HEK293 (cell line): ENCODE measurements around the gene SORT1.

Experiments used
- CTCF ChIA-PET: fragments of 350-600 bp; formaldehyde crosslinking; extraction: SDS; loops from one replicate; lab custom pipeline; 2021; ENCODE audit warnings: antibody characterized with exemption; lab: Yijun Ruan, JAX
- POLR2A ChIA-PET: fragments of 300-600 bp; formaldehyde crosslinking; extraction: SDS; loops from one replicate; lab custom pipeline; 2020; ENCODE audit warnings: antibody characterized with exemption, inconsistent platforms; lab: Yijun Ruan, JAX
- H3K27ac ChIP-seq: fragments of 200-500 bp; sonication (Bioruptor generic); 2 replicates; pipeline ENCODE4 v1.5.1; 2014; ENCODE audit warnings: low read depth, low read length, control low read depth, inconsistent platforms; ENCODE audit errors: extremely low read depth
- H3K36me3 ChIP-seq, 2 experiments: fragments of 200-500 bp in 1 of 2; sonication (Bioruptor generic) in 1 of 2; 1 replicate in 1 of 2; 2 replicates in 1 of 2; pipeline ENCODE4 v1.5.1; 2014 to 2017; ENCODE audit warnings: inconsistent platforms in 2 of 2, low read length in 2 of 2; ENCODE audit not compliant: control insufficient read depth in 2 of 2, insufficient read depth in 1 of 2
- H3K4me1 ChIP-seq: fragments of 200-500 bp; sonication (Bioruptor generic); 2 replicates; pipeline ENCODE4 v1.5.1; 2014; ENCODE audit warnings: mild to moderate bottlenecking, low read length, inconsistent platforms; ENCODE audit not compliant: control insufficient read depth, insufficient read depth
- H3K4me3 ChIP-seq: 2 replicates; pipeline ENCODE4 v1.5.1; 2011; ENCODE audit warnings: low read depth, mild to moderate bottlenecking, control low read depth, low read length, moderate library complexity
- H3K9me3 ChIP-seq: fragments of 200-500 bp; sonication (Bioruptor generic); 2 replicates; pipeline ENCODE4 v1.5.1; 2014; ENCODE audit warnings: low read depth, low read length, inconsistent platforms; ENCODE audit not compliant: control insufficient read depth, insufficient read depth
- EGR2 ChIP-seq: fragments of 450-650 bp; formaldehyde crosslinking; IDR thresholded peaks from 2 replicates; pipeline ENCODE4 v1.5.1; 2016; ENCODE audit warnings: low read depth, missing biosample characterization, missing genetic modification characterization
- GFI1B ChIP-seq: fragments of 450-650 bp; formaldehyde crosslinking; IDR thresholded peaks from 2 replicates; pipeline ENCODE4 v1.5.1; 2016; ENCODE audit warnings: missing biosample characterization, missing genetic modification characterization
- YY1 ChIP-seq: fragments of 450-650 bp; formaldehyde crosslinking; IDR thresholded peaks from 2 replicates; pipeline ENCODE4 v1.5.1; 2018; ENCODE audit warnings: missing biosample characterization, missing genetic modification characterization
- ZBTB1 ChIP-seq: fragments of 450-650 bp; formaldehyde crosslinking; IDR thresholded peaks from 2 replicates; pipeline ENCODE4 v1.5.1; 2016; ENCODE audit warnings: missing biosample characterization, missing genetic modification characterization
- ZFHX2 ChIP-seq: fragments of 450-650 bp; formaldehyde crosslinking; conservative IDR thresholded peaks from 2 replicates; pipeline ENCODE4 v1.5.1; 2016; ENCODE audit warnings: missing biosample characterization, missing genetic modification characterization
- ZFP69B ChIP-seq: fragments of 450-650 bp; formaldehyde crosslinking; IDR thresholded peaks from 2 replicates; pipeline ENCODE4 v1.5.1; 2016; ENCODE audit warnings: missing biosample characterization, missing genetic modification characterization
- ZNF214 ChIP-seq: fragments of 450-650 bp; formaldehyde crosslinking; IDR thresholded peaks from 2 replicates; pipeline ENCODE4 v1.5.1; 2017; ENCODE audit warnings: missing biosample characterization, mild to moderate bottlenecking, missing genetic modification characterization, borderline replicate concordance
- ZNF221 ChIP-seq: fragments of 450-650 bp; formaldehyde crosslinking; IDR thresholded peaks from 2 replicates; pipeline ENCODE4 v1.5.1; 2017; ENCODE audit warnings: missing biosample characterization, missing genetic modification characterization, borderline replicate concordance
- ZNF600 ChIP-seq: fragments of 450-650 bp; formaldehyde crosslinking; IDR thresholded peaks from 2 replicates; pipeline ENCODE4 v1.5.1; 2016; ENCODE audit warnings: missing biosample characterization, missing genetic modification characterization
- TF ChIP-seq, protein P1 (sequence below): fragments of 450-650 bp; formaldehyde crosslinking; IDR thresholded peaks from 2 replicates; pipeline ENCODE4 v1.5.1; 2016; ENCODE audit warnings: missing biosample characterization, missing genetic modification characterization
- TF ChIP-seq, protein P2 (sequence below): fragments of 450-650 bp; formaldehyde crosslinking; IDR thresholded peaks from 2 replicates; pipeline ENCODE4 v1.5.1; 2017; ENCODE audit warnings: missing biosample characterization, missing genetic modification characterization
- TF ChIP-seq, protein P3 (sequence below): fragments of 450-650 bp; IDR thresholded peaks from 2 replicates; pipeline ENCODE4 v1.5.1; 2018; ENCODE audit warnings: missing biosample characterization, mild to moderate bottlenecking, missing genetic modification characterization
- TF ChIP-seq, protein P4 (sequence below): fragments of 450-650 bp; formaldehyde crosslinking; conservative IDR thresholded peaks from 2 replicates; pipeline ENCODE4 v1.5.1; 2016; ENCODE audit warnings: low read depth, missing biosample characterization, missing genetic modification characterization

SORT1 gene

DNA sequence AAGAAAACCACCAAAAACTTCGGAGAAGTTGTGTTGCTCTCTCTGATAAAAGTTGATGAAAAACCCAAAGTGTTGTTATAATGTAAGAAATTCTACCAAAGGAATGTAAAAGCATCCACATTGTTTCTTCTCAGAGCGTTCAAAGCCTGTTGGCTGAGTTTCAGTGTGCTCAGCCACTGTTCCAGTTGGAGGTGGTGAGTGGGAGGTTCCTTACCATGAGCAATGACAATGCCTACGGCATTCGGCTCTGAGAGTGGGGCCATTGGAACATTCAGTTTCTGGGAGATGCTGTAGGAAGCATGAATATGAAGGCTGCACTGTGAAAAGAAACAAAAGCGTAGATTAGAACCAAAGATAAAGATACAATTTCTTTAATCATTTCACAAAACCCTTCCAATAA lies 70.4 kb downstream of the SORT1 start:
- Histone ChIP-seq H3K9me3 (no peaks in the 10 kb centered on the region), H3K36me3 (peaks cover 17 to 77% of the 10 kb centered on the region in 2 experiments)
- CTCF ChIA-PET, result interaction anchor here (0.6 to 0.8 kb wide), 2 partner anchors 50 to 72 kb away, joined by 3 to 6 read pairs; no protein-coding TSS in a partner anchor

DNA sequence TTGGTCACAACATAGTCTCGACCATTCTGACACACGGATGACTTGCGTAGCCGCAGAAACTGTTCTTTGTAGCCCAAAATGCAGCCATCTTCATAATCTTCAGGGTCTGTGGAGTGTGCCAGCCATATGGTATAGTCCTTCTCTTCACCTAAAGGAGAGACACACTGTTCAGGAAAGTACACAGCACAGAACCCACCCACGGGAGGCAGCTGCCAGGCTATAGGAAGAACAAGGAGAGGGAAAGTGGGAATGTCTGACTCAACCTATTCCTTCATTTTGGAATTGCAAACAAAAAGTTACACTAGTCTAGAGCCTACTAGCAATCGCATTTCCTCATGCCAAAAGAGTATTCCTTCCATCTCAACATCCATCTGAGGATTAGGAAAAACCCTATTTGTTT lies 74.7 kb downstream of the SORT1 start:
- CTCF ChIA-PET, result interaction anchor here (0.6 to 1.2 kb wide), 2 partner anchors 9 to 209 kb away, joined by 3 to 6 read pairs; no protein-coding TSS in a partner anchor
- H3K9me3 ChIP-seq, result no peaks in the 10 kb centered on the region
- POLR2A ChIA-PET, result no interaction called here
- H3K27ac ChIP-seq, result no peak overlapping the region
- TF ChIP-seq, protein P1, sequence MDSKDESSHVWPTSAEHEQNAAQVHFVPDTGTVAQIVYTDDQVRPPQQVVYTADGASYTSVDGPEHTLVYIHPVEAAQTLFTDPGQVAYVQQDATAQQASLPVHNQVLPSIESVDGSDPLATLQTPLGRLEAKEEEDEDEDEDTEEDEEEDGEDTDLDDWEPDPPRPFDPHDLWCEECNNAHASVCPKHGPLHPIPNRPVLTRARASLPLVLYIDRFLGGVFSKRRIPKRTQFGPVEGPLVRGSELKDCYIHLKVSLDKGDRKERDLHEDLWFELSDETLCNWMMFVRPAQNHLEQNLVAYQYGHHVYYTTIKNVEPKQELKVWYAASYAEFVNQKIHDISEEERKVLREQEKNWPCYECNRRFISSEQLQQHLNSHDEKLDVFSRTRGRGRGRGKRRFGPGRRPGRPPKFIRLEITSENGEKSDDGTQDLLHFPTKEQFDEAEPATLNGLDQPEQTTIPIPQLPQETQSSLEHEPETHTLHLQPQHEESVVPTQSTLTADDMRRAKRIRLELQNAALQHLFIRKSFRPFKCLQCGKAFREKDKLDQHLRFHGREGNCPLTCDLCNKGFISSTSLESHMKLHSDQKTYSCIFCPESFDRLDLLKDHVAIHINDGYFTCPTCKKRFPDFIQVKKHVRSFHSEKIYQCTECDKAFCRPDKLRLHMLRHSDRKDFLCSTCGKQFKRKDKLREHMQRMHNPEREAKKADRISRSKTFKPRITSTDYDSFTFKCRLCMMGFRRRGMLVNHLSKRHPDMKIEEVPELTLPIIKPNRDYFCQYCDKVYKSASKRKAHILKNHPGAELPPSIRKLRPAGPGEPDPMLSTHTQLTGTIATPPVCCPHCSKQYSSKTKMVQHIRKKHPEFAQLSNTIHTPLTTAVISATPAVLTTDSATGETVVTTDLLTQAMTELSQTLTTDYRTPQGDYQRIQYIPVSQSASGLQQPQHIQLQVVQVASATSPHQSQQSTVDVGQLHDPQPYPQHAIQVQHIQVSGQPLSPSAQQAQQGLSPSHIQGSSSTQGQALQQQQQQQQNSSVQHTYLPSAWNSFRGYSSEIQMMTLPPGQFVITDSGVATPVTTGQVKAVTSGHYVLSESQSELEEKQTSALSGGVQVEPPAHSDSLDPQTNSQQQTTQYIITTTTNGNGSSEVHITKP (tag by site-specific recombination), result no peak
- no peak for TF ChIP-seq GFI1B (tag by site-specific recombination)
- TF ChIP-seq, protein P2, sequence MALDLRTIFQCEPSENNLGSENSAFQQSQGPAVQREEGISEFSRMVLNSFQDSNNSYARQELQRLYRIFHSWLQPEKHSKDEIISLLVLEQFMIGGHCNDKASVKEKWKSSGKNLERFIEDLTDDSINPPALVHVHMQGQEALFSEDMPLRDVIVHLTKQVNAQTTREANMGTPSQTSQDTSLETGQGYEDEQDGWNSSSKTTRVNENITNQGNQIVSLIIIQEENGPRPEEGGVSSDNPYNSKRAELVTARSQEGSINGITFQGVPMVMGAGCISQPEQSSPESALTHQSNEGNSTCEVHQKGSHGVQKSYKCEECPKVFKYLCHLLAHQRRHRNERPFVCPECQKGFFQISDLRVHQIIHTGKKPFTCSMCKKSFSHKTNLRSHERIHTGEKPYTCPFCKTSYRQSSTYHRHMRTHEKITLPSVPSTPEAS (tag by site-specific recombination), result no peak
- TF ChIP-seq, protein P3, sequence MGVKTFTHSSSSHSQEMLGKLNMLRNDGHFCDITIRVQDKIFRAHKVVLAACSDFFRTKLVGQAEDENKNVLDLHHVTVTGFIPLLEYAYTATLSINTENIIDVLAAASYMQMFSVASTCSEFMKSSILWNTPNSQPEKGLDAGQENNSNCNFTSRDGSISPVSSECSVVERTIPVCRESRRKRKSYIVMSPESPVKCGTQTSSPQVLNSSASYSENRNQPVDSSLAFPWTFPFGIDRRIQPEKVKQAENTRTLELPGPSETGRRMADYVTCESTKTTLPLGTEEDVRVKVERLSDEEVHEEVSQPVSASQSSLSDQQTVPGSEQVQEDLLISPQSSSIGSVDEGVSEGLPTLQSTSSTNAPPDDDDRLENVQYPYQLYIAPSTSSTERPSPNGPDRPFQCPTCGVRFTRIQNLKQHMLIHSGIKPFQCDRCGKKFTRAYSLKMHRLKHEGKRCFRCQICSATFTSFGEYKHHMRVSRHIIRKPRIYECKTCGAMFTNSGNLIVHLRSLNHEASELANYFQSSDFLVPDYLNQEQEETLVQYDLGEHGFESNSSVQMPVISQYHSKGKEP (tag by site-specific recombination), result no peak
- no peak for TF ChIP-seq ZNF214 (tag by site-specific recombination)
- TF ChIP-seq, protein P4, sequence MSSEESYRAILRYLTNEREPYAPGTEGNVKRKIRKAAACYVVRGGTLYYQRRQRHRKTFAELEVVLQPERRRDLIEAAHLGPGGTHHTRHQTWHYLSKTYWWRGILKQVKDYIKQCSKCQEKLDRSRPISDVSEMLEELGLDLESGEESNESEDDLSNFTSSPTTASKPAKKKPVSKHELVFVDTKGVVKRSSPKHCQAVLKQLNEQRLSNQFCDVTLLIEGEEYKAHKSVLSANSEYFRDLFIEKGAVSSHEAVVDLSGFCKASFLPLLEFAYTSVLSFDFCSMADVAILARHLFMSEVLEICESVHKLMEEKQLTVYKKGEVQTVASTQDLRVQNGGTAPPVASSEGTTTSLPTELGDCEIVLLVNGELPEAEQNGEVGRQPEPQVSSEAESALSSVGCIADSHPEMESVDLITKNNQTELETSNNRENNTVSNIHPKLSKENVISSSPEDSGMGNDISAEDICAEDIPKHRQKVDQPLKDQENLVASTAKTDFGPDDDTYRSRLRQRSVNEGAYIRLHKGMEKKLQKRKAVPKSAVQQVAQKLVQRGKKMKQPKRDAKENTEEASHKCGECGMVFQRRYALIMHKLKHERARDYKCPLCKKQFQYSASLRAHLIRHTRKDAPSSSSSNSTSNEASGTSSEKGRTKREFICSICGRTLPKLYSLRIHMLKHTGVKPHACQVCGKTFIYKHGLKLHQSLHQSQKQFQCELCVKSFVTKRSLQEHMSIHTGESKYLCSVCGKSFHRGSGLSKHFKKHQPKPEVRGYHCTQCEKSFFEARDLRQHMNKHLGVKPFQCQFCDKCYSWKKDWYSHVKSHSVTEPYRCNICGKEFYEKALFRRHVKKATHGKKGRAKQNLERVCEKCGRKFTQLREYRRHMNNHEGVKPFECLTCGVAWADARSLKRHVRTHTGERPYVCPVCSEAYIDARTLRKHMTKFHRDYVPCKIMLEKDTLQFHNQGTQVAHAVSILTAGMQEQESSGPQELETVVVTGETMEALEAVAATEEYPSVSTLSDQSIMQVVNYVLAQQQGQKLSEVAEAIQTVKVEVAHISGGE, result no peak
- TF ChIP-seq ZBTB1 (tag by site-specific recombination), result no peak
- H3K36me3 ChIP-seq, result peaks cover 43 to 89% of the 10 kb centered on the region in 2 experiments
- no peak overlapping the region for H3K4me3 ChIP-seq
- no peaks in the 10 kb centered on the region for H3K4me1 ChIP-seq

More for the DNA sequence above, 70.4 kb downstream of the SORT1 start:
- no peaks in the 10 kb centered on the region for H3K4me1 ChIP-seq
- H3K4me3 ChIP-seq, result no peak overlapping the region
- TF ChIP-seq ZFP69B (tag by site-specific recombination) (no peak), ZFHX2 (tag by site-specific recombination) (0 out of 2 replicates have a peak, but pooled peaks have one; percentile 14), ZNF221 (tag by site-specific recombination) (no peak)
- TF ChIP-seq, all 188 proteins: peak for 1
- H3K27ac ChIP-seq, result no peak overlapping the region
- POLR2A ChIA-PET, result no interaction called here

DNA sequence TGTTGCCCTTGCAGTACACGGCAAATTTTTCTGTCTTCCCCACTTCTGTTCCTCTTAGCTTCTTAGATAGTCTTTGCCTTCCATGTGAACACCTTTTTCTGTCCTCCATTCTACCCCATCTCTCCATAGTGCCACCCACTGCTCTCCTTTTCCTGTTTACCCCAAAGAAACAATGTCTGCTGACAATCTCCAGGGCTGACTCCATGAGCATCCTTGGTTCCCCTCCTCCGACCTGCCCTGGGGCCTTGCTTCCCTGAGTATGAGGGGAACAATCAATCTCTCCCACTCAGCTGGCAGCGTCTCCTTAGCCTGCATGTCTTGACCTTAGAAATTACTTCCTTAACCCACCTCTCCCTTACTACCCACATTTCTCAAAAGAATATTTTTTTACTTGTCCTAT lies 78.6 kb downstream of the SORT1 start:
- H3K9me3 ChIP-seq, result no peaks in the 10 kb centered on the region
- ChIA-PET CTCF (interaction anchor here (1.0 kb wide), 1 partner anchor 55 kb away, joined by 4 read pairs; no protein-coding TSS in a partner anchor), POLR2A (no interaction called here)
- H3K4me3 ChIP-seq, result no peak overlapping the region
- H3K27ac ChIP-seq, result no peak overlapping the region
- no peaks in the 10 kb centered on the region for H3K4me1 ChIP-seq
- TF ChIP-seq EGR2 (tag by site-specific recombination), result peak; percentile 40; the same call in 1 of the 2 replicates
- no peak for TF ChIP-seq YY1 (tag by site-specific recombination)
- no peak for TF ChIP-seq ZNF600 (tag by site-specific recombination)
- peaks cover 43 to 95% of the 10 kb centered on the region in 2 experiments for H3K36me3 ChIP-seq
